ENCODE data around the gene CTPS2.

DNA sequence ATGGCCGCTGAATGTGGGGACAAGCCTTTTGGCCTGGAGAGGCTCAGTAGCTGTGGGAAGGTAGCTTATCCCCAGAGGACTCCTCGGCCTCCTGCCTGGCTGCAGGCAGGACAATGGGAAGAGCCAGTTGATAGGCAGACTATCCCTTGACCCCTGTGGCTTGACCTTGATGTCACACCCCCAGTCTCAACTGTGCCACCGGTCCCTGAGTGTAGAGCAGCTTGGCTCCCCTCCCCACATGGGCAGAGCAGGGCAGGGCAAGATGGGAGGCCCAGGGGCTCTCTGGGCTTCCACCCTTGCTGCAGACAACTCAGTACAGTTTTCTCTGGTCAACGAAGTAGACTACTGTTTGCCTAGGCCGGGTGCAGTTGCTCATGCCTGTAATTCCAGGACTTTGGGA lies 32.6 kb upstream of the CTPS2 start:
- no peak for TF ChIP-seq CTCF (conservative IDR thresholded peaks at IDR 0.05)
- no peak for TF ChIP-seq ZFX (IDR thresholded peaks at IDR 0.05)

Measured in C4-2B (cell line).